ENCODE results near the gene RFFL.

DNA sequence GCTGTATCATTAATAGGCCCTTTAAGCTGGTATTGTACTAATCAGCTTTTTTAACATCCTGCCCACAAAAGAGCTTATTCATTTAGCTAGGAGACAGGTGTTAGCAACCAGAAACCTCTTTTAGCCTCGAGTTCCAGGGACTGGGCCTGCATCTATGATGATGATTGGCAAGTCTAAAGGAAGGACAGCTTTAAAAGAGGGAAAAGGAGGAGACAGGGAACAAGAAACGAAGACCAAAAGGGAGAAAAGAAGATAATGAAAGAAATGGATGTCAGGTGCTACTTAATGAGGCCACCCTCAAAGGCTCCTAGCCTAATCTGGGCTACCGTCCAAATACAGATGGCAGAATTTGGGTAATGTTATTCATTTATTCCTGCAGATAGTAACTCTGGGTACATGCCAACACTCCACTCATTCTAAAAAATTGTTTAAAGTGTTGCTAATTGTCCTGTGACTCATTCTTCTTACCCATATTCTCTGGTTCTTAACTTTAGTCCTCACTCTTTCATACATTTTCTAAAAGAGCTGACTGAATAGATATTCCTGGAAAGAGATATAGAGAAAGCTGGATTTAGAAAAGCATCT, 18.7 kb upstream of the RFFL start:
- TF ChIP-seq CTCF (conservative IDR thresholded peaks at IDR 0.05 in 1 of 2, IDR thresholded peaks at IDR 0.05 in 1 of 2; ENCODE audit: extremely low read depth in 1 of 2, insufficient read depth in 1 of 2, low read depth in 1 of 2, low read length in 2 of 2) = no peak
- no peak for TF ChIP-seq EZH2 (IDR thresholded peaks at IDR 0.05; ENCODE audit: borderline replicate concordance, low read length)
